SK-N-SH treated with all-trans-retinoic acid at 6 μM for 48 hours (cell line): ENCODE results near the gene ANKRD62.

Experiments
- ATAC-seq: fragments of 200-7000 bp; cut with Tn5 transposase; 3 replicates; pipeline ENCODE4 v1.9.1; 2020; ENCODE audit warnings: mild to moderate bottlenecking, moderate library complexity
- ARNTL ChIP-seq: fragments of 450-650 bp; formaldehyde crosslinking; IDR thresholded peaks from 2 replicates; pipeline ENCODE4 v1.5.0; 2020; ENCODE audit warnings: low read depth, mild to moderate bottlenecking, moderate library complexity, borderline replicate concordance
- BACH2 ChIP-seq: fragments of 250-450 bp; sonication (Bioruptor Pico); IDR thresholded peaks from 2 replicates; pipeline ENCODE4 v1.9.0; 2021; ENCODE audit warnings: mild to moderate bottlenecking, borderline replicate concordance
- CREB5 ChIP-seq: fragments of 250-450 bp; sonication (Bioruptor Pico); IDR thresholded peaks from 2 replicates; pipeline ENCODE4 v1.5.1; 2020; ENCODE audit warnings: low read depth, mild to moderate bottlenecking, moderate library complexity
- CSRNP3 ChIP-seq: fragments of 250-450 bp; sonication (Bioruptor Pico); IDR thresholded peaks from 2 replicates; pipeline ENCODE4 v1.5.1; 2021; ENCODE audit warnings: mild to moderate bottlenecking, moderate library complexity
- ESRRG ChIP-seq: fragments of 250-450 bp; sonication (Bioruptor Pico); IDR thresholded peaks from 2 replicates; pipeline ENCODE4 v1.6.1; 2021; ENCODE audit warnings: mild to moderate bottlenecking
- GLIS3 ChIP-seq: fragments of 250-450 bp; sonication (Bioruptor Pico); IDR thresholded peaks from 2 replicates; pipeline ENCODE4 v1.5.0; 2020; ENCODE audit warnings: mild to moderate bottlenecking, moderate library complexity
- OSR1 ChIP-seq: fragments of 250-450 bp; sonication (Bioruptor Pico); IDR thresholded peaks from 2 replicates; pipeline ENCODE4 v1.8.0; 2022; ENCODE audit warnings: moderate library complexity, mild to moderate bottlenecking, inconsistent platforms
- PATZ1 ChIP-seq: fragments of 250-450 bp; sonication (Bioruptor Pico); IDR thresholded peaks from 2 replicates; pipeline ENCODE4 v1.8.0; 2020; ENCODE audit warnings: mild to moderate bottlenecking, moderate library complexity, borderline replicate concordance
- POU6F1 ChIP-seq: fragments of 250-450 bp; sonication (Bioruptor Pico); IDR thresholded peaks from 2 replicates; pipeline ENCODE4 v1.8.0; 2021; ENCODE audit warnings: low read depth, mild to moderate bottlenecking, moderate library complexity, borderline replicate concordance
- PPARA ChIP-seq: fragments of 250-450 bp; sonication (Bioruptor Pico); IDR thresholded peaks from 2 replicates; pipeline ENCODE4 v1.5.0; 2020; ENCODE audit warnings: mild to moderate bottlenecking, borderline replicate concordance
- RARB ChIP-seq: fragments of 250-450 bp; sonication (Bioruptor Pico); IDR thresholded peaks from 2 replicates; pipeline ENCODE4 v1.8.0; 2021; ENCODE audit warnings: mild to moderate bottlenecking, moderate library complexity
- SNAI2 ChIP-seq: fragments of 250-450 bp; sonication (Bioruptor Pico); IDR thresholded peaks from 2 replicates; pipeline ENCODE4 v1.5.0; 2020; ENCODE audit warnings: mild to moderate bottlenecking, moderate library complexity
- ZC3H10 ChIP-seq: fragments of 250-450 bp; sonication (Bioruptor Pico); IDR thresholded peaks from 2 replicates; pipeline ENCODE4 v1.5.1; 2021; ENCODE audit warnings: mild to moderate bottlenecking, moderate library complexity
- ZFP3 ChIP-seq: fragments of 250-450 bp; sonication (Bioruptor Pico); IDR thresholded peaks from 2 replicates; pipeline ENCODE4 v1.5.0; 2020; ENCODE audit warnings: mild to moderate bottlenecking, moderate library complexity
- ZFP30 ChIP-seq: fragments of 450-650 bp; formaldehyde crosslinking; IDR thresholded peaks from 2 replicates; pipeline ENCODE4 v1.5.0; 2022; ENCODE audit warnings: mild to moderate bottlenecking, moderate library complexity
- ZNF565 ChIP-seq: fragments of 450-650 bp; formaldehyde crosslinking; conservative IDR thresholded peaks from 2 replicates; pipeline ENCODE4 v1.5.0; 2020; ENCODE audit warnings: low read depth, mild to moderate bottlenecking, moderate library complexity
- ZNF8 ChIP-seq: fragments of 450-650 bp; formaldehyde crosslinking; IDR thresholded peaks from 2 replicates; pipeline ENCODE4 v1.5.0; 2020; ENCODE audit warnings: mild to moderate bottlenecking, moderate library complexity

ANKRD62 gene

GRCh38 chr18:12088731-12089375 lies 4.8 kb upstream of the ANKRD62 start:
- no peak for TF ChIP-seq RARB (CRISPR knock-in tag)
- TF ChIP-seq ESRRG, result no peak
- no peak for TF ChIP-seq CREB5 (CRISPR knock-in tag)
- no peak for TF ChIP-seq POU6F1
- TF ChIP-seq CSRNP3 (CRISPR knock-in tag), result no peak
- no peak for TF ChIP-seq ZC3H10 (CRISPR knock-in tag)
- no peak for TF ChIP-seq ZFP3 (CRISPR knock-in tag)
- TF ChIP-seq ZFP30 (CRISPR knock-in tag), result no peak
- no peak for TF ChIP-seq PATZ1 (CRISPR knock-in tag)
- no peak for TF ChIP-seq ZNF8
- TF ChIP-seq ZNF565 (CRISPR knock-in tag), result no peak
- no peak for ATAC-seq

GRCh38 chr18:12091538-12092141 lies 2.0 kb upstream of the ANKRD62 start:
- ATAC-seq, result no peak

More at GRCh38 chr18:12091538-12092141, 2.0 kb upstream of the ANKRD62 start:
- no peak for TF ChIP-seq GLIS3 (CRISPR knock-in tag)
- TF ChIP-seq ARNTL (CRISPR knock-in tag), result no peak
- no peak for TF ChIP-seq OSR1 (CRISPR knock-in tag)
- no peak for TF ChIP-seq ZNF8
- TF ChIP-seq PATZ1 (CRISPR knock-in tag), result no peak
- TF ChIP-seq BACH2 (CRISPR knock-in tag), result no peak
- no peak for TF ChIP-seq ZFP30 (CRISPR knock-in tag)
- no peak for TF ChIP-seq POU6F1
- TF ChIP-seq PPARA (CRISPR knock-in tag), result no peak
- no peak for TF ChIP-seq ZC3H10 (CRISPR knock-in tag)
- TF ChIP-seq SNAI2 (CRISPR knock-in tag), result no peak
